Measurements from ENCODE around the gene MCRIP1. TPM values are rescaled to one million over a fixed set of nuclear protein-coding genes. Genes with fewer than 3 reads are reported as not detected.
"Not testable (repeated sequence)": the region's sequence is repeated elsewhere in the genome, so short reads cannot be mapped to it uniquely, and the experiment has no call there.

MCRIP1 gene
- total RNA-seq, 1 donor from 2014 or later, result 103 TPM

GRCh38 chr17:81844327-81844851, 11.3 kb upstream of the MCRIP1 start:
- DNase-seq, result no peak
- intact Hi-C loops (cut with micrococcal nuclease), result no loop called here
- ATAC-seq, result no peak

GRCh38 chr17:81843713-81844326, 10.7 kb upstream of the MCRIP1 start:
- intact Hi-C loops (cut with micrococcal nuclease), result no loop called here
- ATAC-seq (no peak), DNase-seq (no peak)

- intact Hi-C loops (cut with micrococcal nuclease), result no loop called here
- no peak for ATAC-seq
- DNase-seq, result no peak
Observed at GRCh38 chr17:81842725-81843504, 9.8 kb upstream of the MCRIP1 start.

- intact Hi-C loops (cut with micrococcal nuclease), result no loop called here
Observed at GRCh38 chr17:81842378-81842724, 9.3 kb upstream of the MCRIP1 start.

GRCh38 chr17:81841866-81842265, 8.8 kb upstream of the MCRIP1 start:
- ATAC-seq (no peak), DNase-seq (no peak)
- intact Hi-C loops (cut with micrococcal nuclease), result no loop called here

More at GRCh38 chr17:81842378-81842724, 9.3 kb upstream of the MCRIP1 start:
- ATAC-seq (no peak), DNase-seq (no peak)

GRCh38 chr17:81840826-81841778, 8.0 kb upstream of the MCRIP1 start:
- intact Hi-C loops (cut with micrococcal nuclease), result no loop called here
- DNase-seq, result peak; percentile 75
- ATAC-seq, result peak; percentile 83

GRCh38 chr17:81840059-81840458, 7.0 kb upstream of the MCRIP1 start:
- intact Hi-C loops (cut with micrococcal nuclease); ATAC-seq; DNase-seq: not testable (repeated sequence)

GRCh38 chr17:81839301-81839700, 6.2 kb upstream of the MCRIP1 start:
- intact Hi-C loops (cut with micrococcal nuclease), result no loop called here
- DNase-seq, result no peak
- no peak for ATAC-seq

- no peak for DNase-seq
- no peak for ATAC-seq
- intact Hi-C loops (cut with micrococcal nuclease), result no loop called here
Observed at GRCh38 chr17:81838753-81839255, 5.7 kb upstream of the MCRIP1 start.

- ATAC-seq, result no peak
- DNase-seq, result no peak
- intact Hi-C loops (cut with micrococcal nuclease), result no loop called here
Observed at GRCh38 chr17:81837641-81838040, 4.5 kb upstream of the MCRIP1 start.

GRCh38 chr17:81834831-81835267, 1.8 kb upstream of the MCRIP1 start, which contains the start of gene PPP1R27:
Gene PPP1R27 (minus strand): TSS chr17:81835050. CDS start chr17:81834953, 97 bp downstream.
- intact Hi-C loops (cut with micrococcal nuclease), result no loop called here
- ATAC-seq, result no peak
- DNase-seq, result no peak

- ATAC-seq (no peak), DNase-seq (no peak)
- intact Hi-C loops (cut with micrococcal nuclease), result no loop called here
Observed at GRCh38 chr17:81833921-81834830, 1.1 kb upstream of the MCRIP1 start.

GRCh38 chr17:81832608-81833159, 407 bp downstream of the MCRIP1 start:
- DNase-seq (peak; percentile 62), ATAC-seq (peak; percentile 20)
- intact Hi-C loops (cut with micrococcal nuclease), result no loop called here

- intact Hi-C loops (cut with micrococcal nuclease), result no loop called here
- ATAC-seq, result peak; percentile 37
- DNase-seq, result no peak
Observed at GRCh38 chr17:81831957-81832607, 1.0 kb downstream of the MCRIP1 start.

GRCh38 chr17:81831563-81831956, 1.5 kb downstream of the MCRIP1 start:
- DNase-seq (no peak), ATAC-seq (no peak)
- intact Hi-C loops (cut with micrococcal nuclease), result no loop called here

GRCh38 chr17:81829858-81830257, 3.2 kb downstream of the MCRIP1 start:
- DNase-seq, result no peak
- ATAC-seq, result no peak
- intact Hi-C loops (cut with micrococcal nuclease), result no loop called here

GRCh38 chr17:81828656-81829055, 4.4 kb downstream of the MCRIP1 start:
- no peak for ATAC-seq
- no peak for DNase-seq
- intact Hi-C loops (cut with micrococcal nuclease), result no loop called here
